NCI-H1105 (cell line): ENCODE measurements around the gene PPP2CA.
"Not testable (repeated sequence)": the region's sequence is repeated elsewhere in the genome, so short reads cannot be mapped to it uniquely, and the experiment has no call there.

ENCODE experiments used
- DNase-seq: peaks from one replicate; lab custom pipeline; 2025; lab: John Stamatoyannopoulos, UW

PPP2CA gene

GRCh38 chr5:134245101-134245604, 19.3 kb upstream of the PPP2CA start:
- DNase-seq = no peak

- DNase-seq = no peak
Measured at GRCh38 chr5:134242146-134242545, 16.3 kb upstream of the PPP2CA start.

- DNase-seq = no peak
Measured at GRCh38 chr5:134240421-134240962, 14.6 kb upstream of the PPP2CA start.

DNA sequence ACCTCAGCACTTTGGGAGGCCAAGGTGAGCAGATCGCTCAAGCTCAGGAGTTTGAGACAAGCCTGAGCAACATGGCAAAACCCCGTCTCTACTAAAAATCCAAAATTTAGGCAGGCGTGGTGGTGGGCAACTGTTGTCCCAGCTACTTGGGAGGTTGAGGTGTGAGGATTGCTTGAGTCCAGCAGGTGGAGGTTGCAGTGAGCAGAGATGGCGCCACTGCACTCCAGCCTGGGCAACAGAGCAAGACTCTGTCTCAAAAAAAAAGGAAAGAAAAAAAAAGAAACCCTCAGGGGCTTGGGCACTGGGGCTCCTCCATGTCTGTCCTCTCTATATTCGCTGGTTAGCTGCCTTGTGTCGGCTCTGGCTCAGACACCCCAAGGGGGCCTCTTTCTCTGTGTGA, 10.9 kb upstream of the PPP2CA start:
- DNase-seq = no peak

DNA sequence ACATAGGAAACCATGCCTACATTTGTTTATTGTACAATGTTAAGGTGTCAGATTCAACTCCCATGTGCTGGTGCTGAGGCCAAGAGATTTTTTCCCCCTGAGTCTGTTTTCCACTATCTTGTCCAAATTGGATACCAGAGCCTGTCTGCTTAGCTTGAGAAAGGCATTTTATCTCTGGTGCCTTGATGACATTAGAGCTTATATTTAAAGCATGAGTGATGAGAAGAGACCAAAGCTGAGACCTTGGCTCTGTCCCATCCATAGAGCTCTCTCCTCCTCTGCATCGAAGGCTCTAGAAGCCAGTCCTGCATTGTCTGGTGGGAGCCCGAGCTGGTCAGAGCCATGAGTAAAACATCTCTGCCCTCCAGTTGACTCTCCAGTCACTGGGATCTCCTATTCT, 10.4 kb upstream of the PPP2CA start:
- no peak for DNase-seq

DNA sequence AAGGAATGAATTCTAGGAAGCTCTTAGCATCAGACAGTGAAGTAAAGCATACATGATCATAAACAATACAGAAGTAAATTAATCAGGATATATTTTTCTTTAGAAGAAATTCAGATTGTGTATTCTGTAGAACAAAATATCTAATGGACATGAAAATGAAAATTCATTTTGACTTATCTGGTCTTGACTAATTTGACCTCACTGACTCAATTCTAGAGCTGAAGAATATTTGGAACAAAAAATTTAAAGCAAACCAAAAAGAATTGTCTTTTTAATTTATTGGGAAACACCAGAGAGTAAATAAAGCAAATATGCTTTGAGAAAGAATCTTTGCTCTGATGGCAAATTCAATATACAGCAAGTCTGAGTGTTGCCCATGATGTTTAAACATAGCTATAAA, 2.8 kb upstream of the PPP2CA start:
- no peak for DNase-seq

- DNase-seq = no peak
Measured at GRCh38 chr5:134227776-134228175, 1.9 kb upstream of the PPP2CA start.

DNA sequence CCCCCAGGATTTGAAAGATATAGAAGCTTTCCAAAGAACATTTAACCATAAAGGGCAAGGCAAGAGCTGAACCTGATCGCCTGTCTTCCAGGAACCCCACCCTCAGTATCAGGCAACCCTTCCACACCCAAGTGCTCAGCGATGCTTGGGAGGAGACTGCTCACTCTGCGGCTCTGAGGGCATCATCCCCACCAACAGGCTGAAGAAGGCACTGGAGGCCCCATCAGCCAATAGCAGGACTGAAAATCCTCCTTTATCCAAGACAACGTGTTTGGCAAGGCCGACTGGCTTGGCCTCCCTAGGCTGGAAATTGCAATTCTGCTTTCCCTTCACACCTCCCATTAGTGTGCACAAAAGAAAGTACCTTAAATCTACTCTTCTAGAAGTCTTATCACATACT, 1.4 kb upstream of the PPP2CA start:
- DNase-seq = peak; percentile 13

DNA sequence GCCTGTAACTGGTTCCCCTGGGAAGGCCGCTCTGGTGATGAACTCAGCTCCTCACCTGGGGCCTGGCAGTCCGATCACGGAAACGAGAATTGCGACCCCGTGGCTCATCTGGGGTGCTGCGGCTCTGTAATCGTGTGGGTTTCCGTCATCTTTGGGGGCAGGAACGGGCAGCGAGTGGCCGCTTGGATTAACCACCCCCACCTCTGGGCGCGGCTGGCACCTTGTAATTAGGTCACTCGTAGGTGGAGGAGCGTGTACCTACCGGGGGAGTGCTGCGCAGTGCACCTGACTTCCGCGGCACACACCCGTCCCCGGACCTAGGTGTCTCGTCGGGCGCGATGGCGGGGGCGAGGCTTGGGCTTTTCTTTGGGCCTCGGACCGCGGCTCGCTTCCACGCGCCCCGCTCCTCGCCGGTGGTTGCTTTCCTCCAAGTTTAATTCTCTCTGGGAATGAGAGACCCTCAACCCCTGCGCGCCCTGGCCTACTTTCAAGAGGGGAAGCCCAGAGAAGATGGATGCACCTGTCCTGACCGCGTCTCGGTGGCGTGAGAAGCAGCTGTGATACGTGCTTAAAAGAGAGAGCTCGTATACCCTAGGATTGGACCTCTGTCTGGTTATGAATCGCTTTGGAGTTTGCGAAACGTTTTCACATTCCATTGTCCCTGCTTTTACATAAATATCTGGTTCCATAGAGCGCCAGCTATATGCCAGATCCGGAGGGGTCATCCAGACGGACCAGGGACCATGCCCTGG, 744 bp upstream of the PPP2CA start:
- DNase-seq = peak; percentile 36

DNA sequence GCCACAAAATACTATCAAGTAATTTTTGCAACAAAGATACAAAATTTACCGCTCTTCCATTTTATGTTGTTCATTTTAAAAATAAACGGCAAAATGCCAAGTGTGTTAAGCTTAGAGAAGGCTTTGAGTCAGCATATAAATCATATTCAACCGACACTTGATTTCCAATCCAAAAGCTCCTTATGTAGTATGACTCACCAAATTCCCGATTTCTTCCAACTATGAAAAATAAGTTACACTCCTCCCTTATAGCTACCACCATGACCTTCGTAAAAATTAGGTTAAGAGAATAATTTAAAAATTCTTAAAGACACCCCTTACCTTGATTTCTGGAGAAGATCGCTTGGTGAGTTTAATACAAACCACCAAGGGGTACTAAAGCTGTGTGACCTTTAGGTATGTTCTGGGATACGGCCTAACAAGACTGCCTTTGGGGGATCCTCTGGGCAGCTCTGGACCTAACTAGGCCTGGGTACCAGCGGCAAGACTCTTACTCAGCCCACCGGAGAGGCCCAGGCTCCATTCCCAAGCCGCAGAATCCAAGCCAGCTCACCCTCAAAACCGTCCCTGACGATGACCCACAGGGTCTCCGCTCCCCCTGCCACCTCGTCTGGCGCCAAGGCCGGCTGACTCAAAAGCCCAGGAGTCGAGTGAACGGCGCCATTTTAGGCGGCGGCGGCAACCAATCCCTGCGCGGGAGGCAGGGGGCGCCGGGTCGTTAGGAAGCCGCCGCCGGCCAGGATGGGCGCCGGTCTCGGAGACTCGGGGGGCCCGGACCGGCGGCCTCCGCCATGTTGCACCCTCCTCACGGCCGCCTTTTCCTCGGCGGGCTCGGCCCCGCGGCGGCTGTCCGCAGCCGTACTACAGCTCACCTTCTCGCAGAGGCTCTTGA, 739 bp downstream of the PPP2CA start:
- DNase-seq = peak; percentile 44

GRCh38 chr5:134223406-134224248, 2.2 kb downstream of the PPP2CA start:
- no peak for DNase-seq

- not testable (repeated sequence) for DNase-seq
Measured at GRCh38 chr5:134221690-134222089, 4.2 kb downstream of the PPP2CA start.

DNA sequence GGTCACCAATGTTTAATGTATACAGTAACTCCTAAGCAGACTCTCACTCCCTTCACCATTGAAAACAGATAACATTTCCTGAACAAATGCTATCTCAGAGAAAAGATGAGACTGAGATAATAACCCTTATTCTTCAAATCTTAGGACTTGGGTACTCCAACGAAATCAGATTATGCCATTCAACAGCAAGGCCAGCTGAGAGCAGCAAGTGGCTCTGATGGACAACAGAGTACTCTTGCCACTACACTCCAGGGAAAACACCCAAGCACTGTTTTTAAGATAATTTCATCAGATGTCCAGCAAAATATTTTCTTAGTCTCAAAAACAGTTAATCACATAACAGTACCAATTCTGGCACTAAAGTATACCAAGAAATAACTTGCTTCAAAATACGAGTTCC, 10.1 kb downstream of the PPP2CA start:
- no peak for DNase-seq

GRCh38 chr5:134211263-134212031, 14.4 kb downstream of the PPP2CA start:
- not testable (repeated sequence) for DNase-seq

DNA sequence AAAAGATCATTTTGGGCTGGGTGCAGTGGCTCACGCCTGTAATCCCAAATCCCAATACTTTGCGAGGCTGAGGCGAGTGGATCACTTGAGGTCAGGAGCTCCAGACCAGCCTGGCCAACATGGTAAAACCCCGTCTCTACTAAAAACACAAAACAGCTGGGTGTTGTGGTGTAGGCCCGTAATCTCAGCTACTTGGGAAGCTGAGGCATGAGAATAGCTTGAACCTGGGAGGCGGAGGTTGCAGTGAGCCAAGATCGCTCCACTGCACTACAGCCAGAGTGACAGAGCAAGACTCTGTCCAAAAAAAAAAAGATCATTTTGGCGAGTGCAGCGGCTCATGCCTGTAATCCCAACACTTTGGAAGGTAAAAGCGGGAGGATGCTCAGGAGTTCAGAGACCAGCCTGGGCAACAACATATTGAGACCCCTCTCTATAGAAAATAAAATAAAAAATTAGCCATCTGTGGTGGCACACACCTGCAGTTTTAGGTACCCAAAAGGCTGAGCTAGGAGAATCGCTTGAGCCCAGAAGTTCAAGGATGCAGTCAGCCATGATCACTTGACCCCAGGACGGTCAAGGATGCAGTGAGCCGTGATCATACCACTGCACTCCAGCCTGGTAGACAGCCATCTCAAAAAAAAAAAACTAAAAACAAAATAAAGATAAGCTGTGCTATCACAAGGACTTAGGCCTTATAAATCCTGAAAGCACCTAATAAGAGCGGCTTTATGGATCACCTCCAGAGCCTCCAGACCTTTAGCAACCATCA, 16.2 kb downstream of the PPP2CA start:
- DNase-seq = no peak

DNA sequence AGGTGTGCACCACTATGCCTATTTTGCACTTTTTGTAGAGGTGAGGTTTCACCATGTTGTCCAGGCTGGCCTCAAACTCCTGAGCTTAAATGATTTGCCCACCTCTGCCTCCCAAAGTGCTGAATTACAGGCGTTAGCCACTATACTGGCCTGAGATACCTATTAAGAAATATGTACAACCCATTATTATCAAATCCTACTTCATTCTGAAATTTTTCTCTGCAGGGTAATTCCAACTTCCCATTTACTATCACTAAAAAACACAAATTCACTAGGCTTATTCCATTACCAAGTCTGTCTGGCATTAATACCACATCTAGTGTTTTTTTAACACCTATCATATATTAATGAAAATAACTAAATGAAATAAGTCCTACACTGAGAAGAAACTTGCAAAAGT, 18.2 kb downstream of the PPP2CA start:
- DNase-seq = no peak

- no peak for DNase-seq
Measured at GRCh38 chr5:134206627-134207160, 19.2 kb downstream of the PPP2CA start.

DNA sequence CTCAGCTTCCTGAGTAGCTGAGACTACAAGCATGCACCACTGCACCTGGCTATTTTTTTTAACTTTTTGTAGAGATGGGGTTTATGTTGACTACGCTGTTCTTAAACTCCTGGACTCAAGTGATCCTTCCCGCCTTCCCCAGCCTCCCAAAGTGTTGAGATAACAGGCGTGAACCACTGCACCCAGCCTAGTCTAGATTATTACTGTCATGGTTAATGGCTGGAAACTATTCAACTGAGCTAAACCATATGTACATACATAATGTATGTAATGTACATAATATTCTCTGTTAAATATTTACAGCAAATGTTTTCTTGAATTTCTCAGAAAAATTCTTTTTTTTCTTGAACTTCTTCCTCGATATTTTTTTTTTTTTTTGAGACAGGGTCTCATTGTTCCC, 21.3 kb downstream of the PPP2CA start:
- no peak for DNase-seq

DNA sequence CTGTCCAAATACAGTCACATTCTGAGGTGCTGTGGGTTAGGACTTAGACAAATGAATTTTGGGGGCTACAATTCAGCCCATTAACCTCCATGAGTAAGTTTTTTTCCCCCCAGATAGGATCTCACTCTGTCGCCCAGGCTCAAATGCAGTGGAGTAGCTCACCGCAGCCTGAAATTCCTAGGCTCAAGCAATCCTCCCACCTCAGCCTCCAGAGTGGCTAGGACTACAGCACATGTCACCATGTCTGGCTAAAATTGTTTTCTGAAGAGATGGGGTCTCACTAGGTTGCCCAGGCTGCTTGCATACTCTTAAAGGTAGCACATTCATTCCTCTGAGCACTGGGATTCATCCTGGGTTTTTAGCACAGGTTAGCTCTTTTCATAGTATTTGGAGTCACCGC, 22.2 kb downstream of the PPP2CA start:
- DNase-seq = no peak

DNA sequence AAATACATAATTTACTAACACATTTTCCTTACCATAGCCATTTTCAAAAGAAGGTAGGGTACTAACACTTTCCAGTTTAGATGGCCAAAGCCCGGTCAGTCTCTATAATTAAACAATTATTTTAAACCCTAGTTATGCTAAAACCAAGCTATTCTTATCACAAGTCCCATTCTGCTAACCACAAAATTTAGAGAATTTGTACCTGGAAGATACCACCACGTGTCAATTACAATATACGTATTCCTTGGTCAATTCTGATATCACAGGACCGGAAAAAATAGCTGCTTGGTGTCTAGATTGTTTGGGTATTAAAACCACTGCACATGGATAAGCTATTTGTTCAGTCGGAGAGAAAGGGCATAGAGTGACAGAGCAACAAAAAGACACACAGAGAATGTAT, 30.2 kb downstream of the PPP2CA start:
- DNase-seq = no peak
